GM15510 (cell line): ENCODE data around the gene PNP.

Source experiments
- POLR2A ChIP-seq: IDR thresholded peaks from 3 replicates; pipeline ENCODE4 v1.6.1; 2011; ENCODE audit warnings: borderline replicate concordance; ENCODE audit not compliant: insufficient read length; ENCODE audit errors: extremely low read depth

The PNP gene

GRCh38 chr14:20440465-20440864, 28.7 kb upstream of the PNP start:
- no peak for TF ChIP-seq POLR2A

GRCh38 chr14:20440882-20441281, 28.3 kb upstream of the PNP start:
- TF ChIP-seq POLR2A, result no peak

GRCh38 chr14:20441461-20441860, 27.7 kb upstream of the PNP start:
- no peak for TF ChIP-seq POLR2A

- TF ChIP-seq POLR2A, result no peak
These were observed 22.3 kb upstream of the PNP start for GRCh38 chr14:20446889-20447288.

- peak; percentile 76 for TF ChIP-seq POLR2A
These were observed 14.5 kb upstream of the PNP start, which contains the start of the genes APEX1 and OSGEP for GRCh38 chr14:20454516-20455354. TSS of gene APEX1 (plus strand) at chr14:20455226. CDS start at chr14:20455646, 420 bp downstream. TSS of gene OSGEP (minus strand) at chr14:20454812. CDS start at chr14:20454683, 129 bp downstream.

- no peak for TF ChIP-seq POLR2A
These were observed 13.6 kb upstream of the PNP start for GRCh38 chr14:20455355-20456300.

- no peak for TF ChIP-seq POLR2A
These were observed 12.2 kb upstream of the PNP start for GRCh38 chr14:20456971-20457370.

GRCh38 chr14:20458031-20458789, 11.0 kb upstream of the PNP start:
- peak; percentile 26 for TF ChIP-seq POLR2A

- TF ChIP-seq POLR2A, result no peak
These were observed 8.6 kb upstream of the PNP start for GRCh38 chr14:20460458-20461224.

- TF ChIP-seq POLR2A, result peak; percentile 82
These were observed 7.7 kb upstream of the PNP start, which contains the start of gene PIP4P1 for GRCh38 chr14:20461225-20462141. TSS of gene PIP4P1 (minus strand) at chr14:20461434. CDS start at chr14:20461325, 109 bp downstream.

GRCh38 chr14:20468764-20469241, 403 bp upstream of the PNP start:
- TF ChIP-seq POLR2A, result no peak

GRCh38 chr14:20469890-20470602, 840 bp downstream of the PNP start:
- TF ChIP-seq POLR2A, result no peak
